ENCODE data around the gene CARMIL1.
"Not testable (repeated sequence)": the region's sequence is repeated elsewhere in the genome, so short reads cannot be mapped to it uniquely, and the experiment has no call there.

Gene CARMIL1

DNA sequence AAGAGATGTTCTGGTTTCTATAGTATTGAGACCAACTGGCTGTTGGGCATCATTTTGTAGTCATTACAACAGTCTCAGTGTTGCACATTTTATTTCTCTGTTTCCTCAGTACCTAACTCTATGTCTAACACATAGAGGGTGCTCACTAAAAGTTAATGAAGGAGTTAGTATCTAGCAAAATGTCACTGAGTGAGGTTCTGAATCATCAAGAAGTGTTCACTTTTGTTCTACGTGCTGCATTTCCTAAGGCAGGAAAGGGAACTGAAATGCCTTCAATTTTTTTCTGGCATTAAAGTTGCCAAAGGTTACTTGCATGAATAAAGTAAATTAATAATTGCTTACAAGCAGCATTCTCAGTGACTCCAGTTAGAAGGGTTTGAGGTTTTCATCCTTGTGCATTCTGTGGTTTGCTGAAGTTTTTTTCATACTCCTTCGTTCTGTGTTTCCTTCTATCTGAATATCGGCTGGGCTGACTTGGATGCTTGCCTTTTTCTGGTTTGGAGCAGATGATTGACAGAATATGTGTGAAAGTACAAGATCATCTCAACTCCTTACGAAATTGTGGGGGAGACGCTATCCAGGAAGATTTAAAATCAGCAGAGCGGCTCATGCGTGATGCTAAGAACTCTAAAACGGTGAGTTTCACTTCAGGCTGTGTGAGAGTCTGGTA, 258.3 kb downstream of the CARMIL1 start:
- no peak for DNase-seq

DNA sequence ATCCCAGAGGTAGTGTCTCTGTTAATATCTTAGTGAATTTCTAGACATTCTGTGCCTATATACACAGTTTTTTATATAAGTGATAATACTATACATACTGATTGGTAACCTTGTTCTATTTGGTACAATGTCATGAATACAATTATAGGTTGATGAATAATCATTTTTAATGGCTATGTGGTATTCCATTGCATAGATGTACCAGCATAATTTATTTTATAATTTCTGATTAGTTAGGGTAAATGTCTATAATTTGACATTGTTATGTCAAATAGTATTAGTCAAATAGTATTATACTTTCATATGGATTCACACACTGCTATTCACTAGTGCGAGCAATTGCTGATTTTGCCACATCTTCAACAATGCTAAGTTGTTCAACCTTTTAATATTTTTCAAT, 262.1 kb downstream of the CARMIL1 start:
- DNase-seq = no peak

GRCh38 chr6:25542984-25543910, 264.1 kb downstream of the CARMIL1 start:
- DNase-seq = no peak

GRCh38 chr6:25544833-25545232, 265.7 kb downstream of the CARMIL1 start:
- DNase-seq = no peak

GRCh38 chr6:25547797-25548196, 268.6 kb downstream of the CARMIL1 start:
- no peak for DNase-seq

DNA sequence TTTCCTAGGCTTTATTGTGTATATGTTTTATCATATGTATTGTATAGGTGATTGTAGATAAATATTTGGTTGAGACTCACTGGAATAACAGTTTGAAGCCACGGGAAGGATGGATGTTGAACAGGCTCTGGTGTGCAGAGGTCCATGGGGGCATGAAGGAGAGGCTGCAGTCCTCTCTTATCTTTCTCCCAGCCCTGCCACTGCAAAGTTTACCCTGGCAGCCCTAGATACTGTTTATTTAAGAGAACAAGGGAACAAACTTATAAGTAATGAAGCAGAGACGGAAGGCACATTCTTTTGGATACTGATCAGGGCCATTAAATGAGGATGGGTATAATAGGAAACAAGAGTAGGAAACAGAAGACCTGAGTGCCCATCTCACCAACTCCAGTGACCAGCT, 269.3 kb downstream of the CARMIL1 start:
- no peak for DNase-seq

GRCh38 chr6:25550631-25551030, 271.5 kb downstream of the CARMIL1 start:
- DNase-seq = no peak

DNA sequence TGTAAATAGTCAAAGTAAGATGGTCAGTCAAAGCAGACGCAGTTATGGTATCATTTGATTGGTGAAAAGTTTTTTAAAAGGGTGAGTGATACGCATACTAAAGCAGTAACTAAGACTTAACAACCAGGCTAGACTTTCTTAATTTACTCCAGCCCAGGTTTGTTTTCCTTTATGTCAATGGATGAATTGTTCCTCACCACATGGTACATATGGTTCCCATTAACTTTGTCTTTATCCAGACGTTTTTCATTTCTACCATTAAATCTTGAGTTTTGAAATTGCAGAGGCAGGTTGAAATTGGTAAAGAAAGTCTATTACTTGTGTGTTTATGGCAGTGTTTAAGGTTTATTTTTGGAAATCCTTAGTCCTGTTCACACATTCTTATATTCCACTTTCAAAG, 274.3 kb downstream of the CARMIL1 start:
- DNase-seq = no peak

DNA sequence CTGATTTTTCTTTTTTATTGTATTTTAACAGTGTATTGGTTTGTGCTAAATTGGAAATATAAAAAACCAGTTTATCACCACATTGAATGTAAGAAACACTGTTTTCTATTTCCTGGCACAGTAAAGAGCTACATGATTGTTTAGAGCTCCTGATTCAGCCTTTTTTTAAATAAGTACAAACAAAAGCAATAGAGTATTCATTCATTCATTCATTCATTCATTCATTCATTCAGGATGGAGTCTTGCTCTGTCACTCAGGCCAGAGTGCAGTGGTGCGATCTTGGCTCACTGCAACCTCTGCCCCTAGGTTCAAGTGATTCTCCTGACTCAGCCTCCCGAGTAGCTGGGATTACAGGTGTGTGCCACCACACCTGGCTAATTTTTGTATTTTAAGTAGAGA, 276.0 kb downstream of the CARMIL1 start:
- DNase-seq = no peak

GRCh38 chr6:25556516-25556915, 277.3 kb downstream of the CARMIL1 start:
- peak; percentile 77 for DNase-seq

GRCh38 chr6:25558155-25558817, 279.1 kb downstream of the CARMIL1 start:
- DNase-seq = no peak

DNA sequence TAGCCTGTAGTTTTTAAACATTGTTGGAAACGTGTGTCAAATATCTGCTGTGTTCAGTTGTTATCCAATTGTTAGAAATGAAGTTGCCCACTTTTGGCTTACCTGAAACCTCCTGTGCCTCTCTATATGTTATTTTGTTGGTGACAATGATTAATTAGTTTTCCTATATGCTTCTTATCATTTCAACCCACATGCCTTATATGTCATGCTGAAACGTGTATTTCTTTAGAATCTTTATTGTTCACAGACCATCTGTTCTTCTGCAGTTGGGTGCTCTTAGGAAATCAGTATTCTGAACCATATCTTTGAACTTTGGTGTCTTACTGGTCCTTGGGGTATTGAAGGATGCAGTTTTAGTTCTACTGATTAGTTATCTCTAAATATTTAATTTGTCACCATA, 281.7 kb downstream of the CARMIL1 start:
- no peak for DNase-seq

GRCh38 chr6:25564943-25565342, 285.8 kb downstream of the CARMIL1 start:
- DNase-seq = no peak

GRCh38 chr6:25570578-25570977, 291.4 kb downstream of the CARMIL1 start:
- DNase-seq = no peak

- no peak for DNase-seq
Observed at GRCh38 chr6:25576919-25577318, 297.7 kb downstream of the CARMIL1 start.

DNA sequence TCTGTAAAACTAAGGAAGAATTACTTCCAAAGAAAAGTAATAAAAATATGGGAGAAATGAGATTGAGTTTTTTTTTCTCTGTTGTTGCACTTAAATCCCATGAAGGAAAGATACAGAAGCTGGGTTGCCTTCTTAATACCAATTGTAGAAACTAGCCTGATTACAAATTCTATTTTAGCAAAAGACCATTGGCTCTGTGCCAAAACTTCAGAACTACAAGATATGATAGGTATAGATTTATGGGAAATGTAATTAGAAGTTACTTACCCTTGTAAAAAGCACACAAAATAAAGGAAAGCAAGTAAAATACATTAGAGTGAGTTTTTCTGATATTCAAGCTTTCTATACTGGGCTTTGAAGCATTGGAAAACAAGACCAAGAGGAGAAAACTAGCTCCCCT, 299.4 kb downstream of the CARMIL1 start:
- DNase-seq = no peak

DNA sequence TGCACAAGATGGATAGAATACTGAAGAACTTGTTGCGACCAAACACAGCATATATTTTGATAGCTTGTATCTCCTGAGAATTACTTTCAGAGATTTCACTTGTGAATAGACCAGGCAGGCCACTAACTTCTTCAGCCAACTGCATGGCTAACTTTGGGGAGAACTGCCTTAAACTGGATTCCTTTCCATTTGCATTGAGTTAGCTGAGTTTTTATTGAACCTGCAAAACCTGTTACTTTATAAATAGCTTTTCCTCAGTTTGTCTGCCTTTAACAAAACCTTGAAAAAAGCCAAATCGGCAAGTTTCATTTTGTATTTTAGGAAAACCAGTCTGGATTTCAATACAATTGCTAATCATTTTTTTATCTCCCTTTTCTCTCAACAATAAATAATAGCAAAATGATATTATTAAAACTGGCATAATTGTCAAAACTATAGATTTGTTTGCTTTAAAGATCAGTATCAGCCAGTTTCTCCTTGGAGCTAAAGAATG, 300.3 kb downstream of the CARMIL1 start:
- no peak for DNase-seq

DNA sequence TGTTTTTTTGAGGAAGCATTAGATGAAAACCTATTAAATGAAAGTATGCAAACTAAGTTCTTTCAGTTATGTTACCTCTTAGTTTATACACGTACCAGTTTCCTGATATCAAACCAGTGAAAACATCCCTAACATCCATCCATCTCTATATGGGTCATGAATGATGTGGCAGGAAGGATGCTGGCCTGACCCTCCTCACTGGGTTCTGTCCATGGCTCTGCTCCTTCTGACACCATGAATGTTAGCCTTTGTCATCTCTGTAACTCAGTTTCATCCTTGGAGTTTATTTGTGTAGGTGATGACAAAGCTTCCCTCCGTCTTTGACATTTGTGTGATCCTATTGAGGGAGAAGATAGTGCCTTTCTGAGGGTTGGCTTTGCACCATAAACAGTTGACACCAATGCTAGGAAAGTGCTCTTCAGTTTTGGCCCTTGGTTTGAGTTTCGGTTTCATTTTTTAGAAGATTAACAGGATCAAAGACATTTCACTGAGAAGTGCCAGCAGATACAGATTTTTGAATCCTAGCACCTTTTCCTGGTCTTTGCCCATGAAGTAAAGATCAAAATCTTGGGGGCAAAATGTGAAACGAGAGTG, 300.8 kb downstream of the CARMIL1 start:
- DNase-seq = no peak

GRCh38 chr6:25582101-25582500, 302.9 kb downstream of the CARMIL1 start:
- no peak for DNase-seq

- no peak for DNase-seq
Observed at GRCh38 chr6:25583099-25583498, 303.9 kb downstream of the CARMIL1 start.

DNA sequence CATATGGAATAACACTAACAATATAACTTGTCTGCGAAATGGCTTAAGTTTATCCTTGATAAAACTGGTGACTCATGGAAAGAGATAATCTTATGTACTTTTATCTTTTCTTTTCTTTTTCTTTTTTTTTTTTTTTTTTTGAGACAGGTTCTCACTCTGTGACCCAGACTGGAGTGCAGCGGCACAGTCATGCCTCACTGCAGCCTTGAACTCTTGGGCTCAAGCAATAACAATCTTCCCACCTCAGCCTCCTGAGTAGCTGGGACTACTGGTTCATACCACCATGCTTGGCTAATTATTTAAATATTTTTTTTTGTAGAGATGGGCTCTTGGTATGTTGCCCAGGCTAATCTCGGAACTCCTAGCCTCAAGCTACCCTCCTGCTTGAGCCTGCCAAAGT, 304.7 kb downstream of the CARMIL1 start:
- DNase-seq = no peak

- DNase-seq = no peak
Observed at GRCh38 chr6:25585225-25585624, 306.1 kb downstream of the CARMIL1 start.

DNA sequence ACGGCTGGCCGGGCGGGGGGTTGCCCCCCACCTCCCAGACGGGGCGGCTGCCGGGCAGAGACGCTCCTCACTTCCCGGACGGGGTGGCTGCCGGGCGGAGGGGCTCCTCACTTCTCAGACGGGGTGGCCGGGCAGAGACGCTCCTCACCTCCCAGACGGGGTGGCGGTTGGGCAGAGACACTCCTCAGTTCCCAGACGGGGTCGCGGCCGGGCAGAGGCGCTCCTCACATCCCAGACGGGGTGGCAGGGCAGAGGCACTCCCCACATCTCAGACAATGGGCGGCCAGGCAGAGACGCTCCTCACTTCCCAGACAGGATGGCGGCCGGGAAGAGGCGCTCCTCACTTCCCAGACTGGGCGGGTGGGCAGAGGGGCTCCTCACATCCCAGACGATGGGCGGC, 306.9 kb downstream of the CARMIL1 start:
- DNase-seq = not testable (repeated sequence)

Measured in NCI-H2227 treated with DMSO at 0.1 percent for 48 hours (cell line).